ENCODE results near the gene SMIM24.

GRCh38 chr19:3482507-3483225 is 2.3 kb upstream of the SMIM24 start:
- no peak for TF ChIP-seq CTCF (IDR thresholded peaks at IDR 0.05)
- no peak for TF ChIP-seq POLR2A (IDR thresholded peaks at IDR 0.05)

All from right lobe of liver (tissue), 4 donors.